MM.1S (cell line): ENCODE measurements around the gene ZNF335.

Experiments
- DNase-seq: peaks from one replicate; pipeline ENCODE4 v3.0.0-alpha.2; 2015
- H2AFZ ChIP-seq: fragments of 300-600 bp; sonication (generic); 2 replicates; pipeline ENCODE4 v1.6.0; 2016; ENCODE audit warnings: antibody characterized with exemption, low read length
- H3F3A ChIP-seq: fragments of 300-600 bp; sonication (generic); 2 replicates; pipeline ENCODE4 v1.6.1; 2016; ENCODE audit warnings: mild to moderate bottlenecking, antibody characterized with exemption, low read length, moderate library complexity, mixed read lengths; ENCODE audit not compliant: insufficient read depth
- H3K27ac ChIP-seq: fragments of 300-600 bp; sonication (generic); 2 replicates; pipeline ENCODE4 v1.5.1; 2016; ENCODE audit warnings: mild to moderate bottlenecking, low read length
- H3K27me3 ChIP-seq: fragments of 300-600 bp; sonication (generic); replicated peaks from 2 replicates; pipeline ENCODE4 v1.6.0; 2016; ENCODE audit warnings: low read length; ENCODE audit not compliant: insufficient read depth
- H3K36me3 ChIP-seq: fragments of 300-600 bp; sonication (generic); replicated peaks from 2 replicates; pipeline ENCODE4 v1.6.1; 2016; ENCODE audit warnings: mild to moderate bottlenecking, low read length, mixed read lengths; ENCODE audit not compliant: insufficient read depth
- H3K4me1 ChIP-seq: fragments of 300-600 bp; sonication (generic); 2 replicates; pipeline ENCODE4 v1.6.1; 2016; ENCODE audit warnings: low read length, mixed read lengths
- H3K4me2 ChIP-seq: fragments of 300-600 bp; sonication (generic); 2 replicates; pipeline ENCODE4 v1.6.0; 2016; ENCODE audit warnings: low read depth, low read length
- H3K4me3 ChIP-seq: fragments of 300-600 bp; sonication (generic); 2 replicates; pipeline ENCODE4 v1.5.1; 2016; ENCODE audit warnings: low read length, mixed read lengths
- H3K79me2 ChIP-seq: fragments of 300-600 bp; sonication (generic); 2 replicates; pipeline ENCODE4 v1.6.1; 2016; ENCODE audit warnings: mixed run types, low read length, mixed read lengths
- H3K9ac ChIP-seq: fragments of 300-600 bp; sonication (generic); 2 replicates; pipeline ENCODE4 v1.6.1; 2016; ENCODE audit warnings: low read length, mixed read lengths
- H3K9me2 ChIP-seq: fragments of 300-600 bp; sonication (generic); replicated peaks from 2 replicates; pipeline ENCODE4 v1.6.1; 2016; ENCODE audit warnings: mild to moderate bottlenecking, low read length, mixed read lengths; ENCODE audit not compliant: insufficient read depth
- H3K9me3 ChIP-seq: fragments of 300-600 bp; sonication (generic); replicated peaks from 2 replicates; pipeline ENCODE4 v1.6.1; 2016; ENCODE audit warnings: mild to moderate bottlenecking, low read length, mixed read lengths; ENCODE audit not compliant: insufficient read depth
- H4K20me1 ChIP-seq: fragments of 300-600 bp; sonication (generic); 2 replicates; pipeline ENCODE4 v1.6.1; 2016; ENCODE audit warnings: mild to moderate bottlenecking, low read length, moderate library complexity, mixed read lengths; ENCODE audit not compliant: insufficient read depth
- CTCF ChIP-seq: fragments of 300-600 bp; sonication (generic); IDR thresholded peaks from 2 replicates; pipeline ENCODE4 v1.5.1; 2016; ENCODE audit warnings: antibody characterized with exemption, low read length, mixed read lengths
- EZH2 ChIP-seq: fragments of 300-600 bp; sonication (generic); optimal IDR thresholded peaks from 2 replicates; pipeline ENCODE3; 2017; ENCODE audit warnings: low read depth, mild to moderate bottlenecking, antibody characterized with exemption, low read length, mixed read lengths
- EZH2phosphoT487 ChIP-seq: fragments of 300-600 bp; sonication (generic); IDR thresholded peaks from 2 replicates; pipeline ENCODE4 v1.6.1; 2018; ENCODE audit warnings: antibody characterized with exemption, low read length

ZNF335 gene

GRCh38 chr20:45917790-45918141, 54.2 kb downstream of the ZNF335 start:
- Histone ChIP-seq H3K4me1 (no peaks in the 10 kb centered on the region), H3F3A (no peaks in the 10 kb centered on the region), H2AFZ (no peak overlapping the region), H3K9me3 (no peaks in the 10 kb centered on the region), H3K9me2 (no peaks in the 10 kb centered on the region), H3K9ac (no peak overlapping the region), H3K27ac (no peak overlapping the region), H3K4me3 (no peak overlapping the region), H3K79me2 (no peaks in the 10 kb centered on the region), H3K4me2 (no peak overlapping the region), H4K20me1 (no peaks in the 10 kb centered on the region), H3K36me3 (no peaks in the 10 kb centered on the region), H3K27me3 (no peaks in the 10 kb centered on the region)
- no peak for DNase-seq
- TF ChIP-seq EZH2 (no peak), CTCF (no peak), EZH2phosphoT487 (no peak)

- Histone ChIP-seq H4K20me1 (no peaks in the 10 kb centered on the region), H2AFZ (no peak overlapping the region), H3K9ac (no peak overlapping the region), H3K4me2 (no peak overlapping the region), H3K27me3 (peaks cover 14% of the 10 kb centered on the region; the same call in 1 of the 2 replicates), H3K9me2 (no peaks in the 10 kb centered on the region), H3K4me1 (peaks cover 3% of the 10 kb centered on the region; the same call in 1 of the 2 replicates), H3K27ac (no peak overlapping the region), H3K4me3 (no peak overlapping the region), H3F3A (no peaks in the 10 kb centered on the region), H3K79me2 (no peaks in the 10 kb centered on the region), H3K36me3 (no peaks in the 10 kb centered on the region), H3K9me3 (no peaks in the 10 kb centered on the region)
- TF ChIP-seq CTCF (no peak), EZH2phosphoT487 (no peak), EZH2 (no peak)
- DNase-seq: no peak
These were observed 58.9 kb downstream of the ZNF335 start for GRCh38 chr20:45913116-45913515.

- Histone ChIP-seq H3F3A (no peaks in the 10 kb centered on the region), H3K9me2 (no peaks in the 10 kb centered on the region), H3K4me2 (no peak overlapping the region; the same call in 1 of the 2 replicates), H3K9ac (no peak overlapping the region), H3K4me1 (peaks cover 3% of the 10 kb centered on the region; the same call in 1 of the 2 replicates), H3K27me3 (peaks cover 14% of the 10 kb centered on the region; the same call in 1 of the 2 replicates), H2AFZ (no peak overlapping the region), H4K20me1 (no peaks in the 10 kb centered on the region), H3K9me3 (no peaks in the 10 kb centered on the region), H3K36me3 (no peaks in the 10 kb centered on the region), H3K4me3 (no peak overlapping the region), H3K27ac (no peak overlapping the region), H3K79me2 (no peaks in the 10 kb centered on the region)
- TF ChIP-seq EZH2 (no peak), EZH2phosphoT487 (no peak), CTCF (no peak)
- DNase-seq: no peak
These were observed 59.7 kb downstream of the ZNF335 start for GRCh38 chr20:45912344-45912682.
